Measurements from ENCODE around the gene SSBP3. TPM values are rescaled to one million over a fixed set of nuclear protein-coding genes. Genes with fewer than 3 reads are reported as not detected.
A peak's percentile ranks its signal among the peaks of the same experiment; 100 is the strongest.

The SSBP3 gene
- total RNA-seq, 1 donor, result 14.5 TPM

GRCh38 chr1:54407404-54408146, 1.4 kb upstream of the SSBP3 start:
- peaks cover 14% of the 10 kb centered on the region for H4K20me1 ChIP-seq (ENCODE audit: insufficient read depth, low read length)
- no peak for TF ChIP-seq CTCF (IDR thresholded peaks at IDR 0.05; ENCODE audit: extremely low read depth, low read depth, low read length)
- H3K36me3 ChIP-seq (ENCODE audit: insufficient read depth, low read length), result no peaks in the 10 kb centered on the region
- H2AFZ ChIP-seq (ENCODE audit: low read length), result peak overlapping the region; percentile 90
- H3K4me2 ChIP-seq (ENCODE audit: insufficient read depth, low read length), result peak overlapping the region; percentile 92
- no peaks in the 10 kb centered on the region for H3K9me3 ChIP-seq (ENCODE audit: low read depth, low read length)
- DNase-seq (ENCODE audit: insufficient read length, low spot score, missing footprints), result peak; percentile 99
- H3K27me3 ChIP-seq (ENCODE audit: insufficient read depth, low read length), result no peaks in the 10 kb centered on the region
- peaks cover 40% of the 10 kb centered on the region for H3K4me1 ChIP-seq (ENCODE audit: insufficient read depth, low read length)
- peak overlapping the region; percentile 68 for H3K27ac ChIP-seq (ENCODE audit: low read depth, low read length)
- peaks cover 22% of the 10 kb centered on the region for H3K79me2 ChIP-seq (ENCODE audit: insufficient read depth, low read length)
- peak overlapping the region; percentile 80 for H3K4me3 ChIP-seq (ENCODE audit: insufficient read depth, low read length)

- Histone ChIP-seq H3K27me3 (ENCODE audit: insufficient read depth, low read length) (no peaks in the 10 kb centered on the region), H3K4me1 (ENCODE audit: insufficient read depth, low read length) (peaks cover 40% of the 10 kb centered on the region), H2AFZ (ENCODE audit: low read length) (peak overlapping the region; percentile 90), H3K79me2 (ENCODE audit: insufficient read depth, low read length) (peaks cover 25% of the 10 kb centered on the region), H3K36me3 (ENCODE audit: insufficient read depth, low read length) (peaks cover 2% of the 10 kb centered on the region), H3K4me3 (ENCODE audit: insufficient read depth, low read length) (peak overlapping the region; percentile 80), H3K4me2 (ENCODE audit: insufficient read depth, low read length) (peak overlapping the region; percentile 92), H3K9me3 (ENCODE audit: low read depth, low read length) (no peaks in the 10 kb centered on the region), H3K27ac (ENCODE audit: low read depth, low read length) (peak overlapping the region; percentile 24), H4K20me1 (ENCODE audit: insufficient read depth, low read length) (peaks cover 14% of the 10 kb centered on the region)
- DNase-seq (ENCODE audit: insufficient read length, low spot score, missing footprints), result no peak
- no peak for TF ChIP-seq CTCF (IDR thresholded peaks at IDR 0.05; ENCODE audit: extremely low read depth, low read depth, low read length)
These were observed 885 bp upstream of the SSBP3 start for GRCh38 chr1:54407154-54407403.

GRCh38 chr1:54405898-54406293, 298 bp downstream of the SSBP3 start:
- peaks cover 14% of the 10 kb centered on the region for H4K20me1 ChIP-seq (ENCODE audit: insufficient read depth, low read length)
- H3K27ac ChIP-seq (ENCODE audit: low read depth, low read length), result no peak overlapping the region
- no peaks in the 10 kb centered on the region for H3K9me3 ChIP-seq (ENCODE audit: low read depth, low read length)
- H2AFZ ChIP-seq (ENCODE audit: low read length), result no peak overlapping the region
- H3K4me1 ChIP-seq (ENCODE audit: insufficient read depth, low read length), result peaks cover 40% of the 10 kb centered on the region
- H3K79me2 ChIP-seq (ENCODE audit: insufficient read depth, low read length), result peaks cover 33% of the 10 kb centered on the region
- no peak overlapping the region for H3K4me2 ChIP-seq (ENCODE audit: insufficient read depth, low read length)
- peaks cover 14% of the 10 kb centered on the region for H3K36me3 ChIP-seq (ENCODE audit: insufficient read depth, low read length)
- H3K27me3 ChIP-seq (ENCODE audit: insufficient read depth, low read length), result no peaks in the 10 kb centered on the region
- DNase-seq (ENCODE audit: insufficient read length, low spot score, missing footprints), result no peak
- H3K4me3 ChIP-seq (ENCODE audit: insufficient read depth, low read length), result peak overlapping the region; percentile 80
- TF ChIP-seq CTCF (IDR thresholded peaks at IDR 0.05; ENCODE audit: extremely low read depth, low read depth, low read length), result no peak

GRCh38 chr1:54404939-54405897, 976 bp downstream of the SSBP3 start:
- Histone ChIP-seq H2AFZ (ENCODE audit: low read length) (peak overlapping the region; percentile 73), H3K79me2 (ENCODE audit: insufficient read depth, low read length) (peaks cover 36% of the 10 kb centered on the region), H4K20me1 (ENCODE audit: insufficient read depth, low read length) (peaks cover 14% of the 10 kb centered on the region), H3K27ac (ENCODE audit: low read depth, low read length) (no peak overlapping the region), H3K36me3 (ENCODE audit: insufficient read depth, low read length) (peaks cover 17% of the 10 kb centered on the region), H3K4me1 (ENCODE audit: insufficient read depth, low read length) (peaks cover 40% of the 10 kb centered on the region), H3K4me2 (ENCODE audit: insufficient read depth, low read length) (peak overlapping the region; percentile 90), H3K9me3 (ENCODE audit: low read depth, low read length) (no peaks in the 10 kb centered on the region), H3K4me3 (ENCODE audit: insufficient read depth, low read length) (peak overlapping the region; percentile 80), H3K27me3 (ENCODE audit: insufficient read depth, low read length) (no peaks in the 10 kb centered on the region)
- no peak for DNase-seq (ENCODE audit: insufficient read length, low spot score, missing footprints)
- TF ChIP-seq CTCF (IDR thresholded peaks at IDR 0.05; ENCODE audit: extremely low read depth, low read depth, low read length), result no peak

All from osteoblast (primary cell).